Epidermal melanocyte (primary cell): ENCODE data around the gene PPM1L.
"Not testable (repeated sequence)": the region's sequence is repeated elsewhere in the genome, so short reads cannot be mapped to it uniquely, and the experiment has no call there.

Experiments
- DNase-seq: peaks from one replicate; pipeline ENCODE4 v3.0.0; 2011; ENCODE audit warnings: low spot score; ENCODE audit not compliant: insufficient read length

PPM1L gene

DNA sequence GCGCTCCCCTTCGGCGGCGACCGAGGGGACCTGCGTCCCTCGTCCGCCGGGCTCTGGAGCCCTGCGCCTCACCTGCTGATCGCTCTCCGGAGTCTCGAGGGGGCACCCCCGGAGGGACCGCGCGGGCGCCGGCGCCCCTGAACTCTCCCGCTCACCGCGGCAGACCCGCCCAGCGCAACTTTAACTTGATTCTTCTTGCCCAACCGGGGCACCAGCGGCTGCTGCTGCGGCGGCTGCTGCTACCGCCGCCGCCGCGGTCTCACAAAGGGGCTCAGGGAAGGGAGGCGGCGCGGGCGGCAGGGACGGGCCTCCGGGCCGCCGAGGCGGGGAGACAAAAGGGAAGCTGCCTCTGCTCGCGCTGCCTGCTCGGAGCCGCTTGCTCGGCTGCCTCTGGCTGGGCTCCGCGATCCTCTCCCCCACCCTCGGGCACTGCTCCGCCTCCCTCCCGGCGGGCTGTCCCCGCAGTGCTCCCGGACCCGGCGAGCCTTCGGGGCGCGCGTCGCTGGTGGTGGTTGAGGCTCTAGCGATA is at the start of gene PPM1L:
Gene PPM1L (plus strand): TSS at position 456 of the 529 bp plus-strand sequence.
- no peak for DNase-seq

DNA sequence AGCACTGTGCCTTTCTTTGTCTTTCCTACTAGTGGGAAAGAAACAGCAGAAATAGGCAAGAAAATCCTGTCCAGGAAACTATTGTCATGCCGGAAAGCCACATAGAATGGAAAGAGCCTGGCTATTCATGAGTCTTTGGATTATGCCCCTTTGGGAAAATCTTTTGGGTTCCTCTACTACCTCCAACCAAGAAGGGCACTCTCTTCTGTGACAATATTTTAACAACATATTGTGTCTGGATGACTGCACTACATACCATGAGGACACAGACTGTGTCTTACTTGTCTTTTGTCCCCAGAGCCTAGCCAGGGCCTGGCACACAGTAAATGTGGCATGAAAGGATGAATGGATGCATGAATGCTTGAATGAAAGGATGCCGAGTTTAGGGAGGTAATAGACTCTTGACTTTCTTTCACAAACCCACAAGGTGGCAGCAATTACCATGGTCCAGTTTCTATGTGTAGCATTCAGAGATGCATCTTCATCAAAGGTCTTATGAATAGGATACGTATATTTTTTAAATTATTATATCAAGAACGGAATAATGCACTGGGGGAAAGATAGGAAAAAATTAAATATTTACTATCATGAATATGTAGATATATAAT is 48.7 kb upstream of the PPM1L start:
- DNase-seq = no peak

DNA sequence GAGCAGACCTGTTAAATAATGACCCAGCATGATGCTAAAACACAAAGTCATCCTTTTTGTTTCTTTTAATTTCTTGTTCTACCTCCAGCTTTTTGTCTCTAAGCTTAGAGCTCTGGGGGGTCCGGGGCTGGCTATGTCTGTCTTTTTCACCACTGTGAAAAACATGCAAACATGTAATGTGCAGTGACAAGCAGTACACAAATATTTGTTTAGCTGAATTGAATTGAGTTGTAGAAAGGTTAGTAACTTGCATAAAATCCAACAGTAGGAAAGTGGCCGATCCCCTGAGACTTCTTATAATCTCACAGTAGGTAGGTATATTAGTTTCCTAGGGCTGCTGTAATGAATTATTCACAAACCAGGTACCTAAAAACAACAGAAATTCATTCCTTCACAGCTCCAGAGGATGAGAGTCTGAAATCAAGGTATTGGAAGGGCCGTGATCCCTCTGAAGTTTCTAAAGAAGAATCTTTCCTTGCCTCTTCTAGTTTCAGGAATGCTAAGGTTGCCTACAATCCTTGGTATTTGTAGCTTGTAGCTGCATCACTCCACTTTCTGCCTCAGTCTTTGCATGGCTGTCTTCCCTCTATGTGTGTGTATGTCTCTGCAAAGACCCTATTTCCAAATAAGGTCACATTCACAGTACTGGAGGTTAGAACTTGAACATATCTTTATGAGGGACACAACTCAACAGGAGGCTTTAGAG is 46.4 kb upstream of the PPM1L start:
- no peak for DNase-seq

DNA sequence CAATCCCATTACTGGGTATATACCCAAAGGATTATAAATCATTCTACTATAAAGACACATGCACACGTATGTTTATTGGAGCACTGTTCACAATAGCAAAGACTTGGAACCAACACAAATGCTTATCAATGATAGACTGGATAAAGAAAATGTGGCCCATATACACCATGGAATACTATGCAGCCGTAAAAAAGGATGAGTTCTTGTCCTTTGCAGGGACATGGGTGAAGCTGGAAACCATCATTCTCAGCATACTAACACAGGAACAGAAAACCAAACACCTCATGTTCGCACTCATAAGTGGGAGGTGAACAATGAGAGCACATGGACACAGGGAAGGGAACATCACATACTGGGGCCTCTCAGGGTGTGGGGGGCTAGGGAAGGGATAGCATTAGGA is 42.9 kb upstream of the PPM1L start:
- DNase-seq = not testable (repeated sequence)

DNA sequence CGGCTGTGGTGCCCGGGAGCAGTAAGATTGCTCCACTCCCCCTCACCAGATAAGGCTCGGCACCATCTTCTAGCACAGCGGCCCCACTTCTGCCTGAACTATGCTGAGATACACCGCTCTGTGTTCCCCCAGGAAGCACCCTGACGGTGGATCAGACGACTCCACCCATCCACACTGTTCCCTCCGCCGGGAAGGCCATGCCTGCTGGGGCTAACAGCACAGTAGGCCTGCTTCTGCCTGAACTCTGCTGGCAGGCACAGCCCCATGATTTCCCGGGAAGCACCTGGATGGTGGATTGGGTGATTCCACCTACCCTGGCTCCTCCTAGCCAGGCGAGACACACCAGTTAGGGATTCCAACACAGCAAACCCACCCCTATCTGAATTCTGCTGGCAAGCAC is 36.3 kb upstream of the PPM1L start:
- no peak for DNase-seq

DNA sequence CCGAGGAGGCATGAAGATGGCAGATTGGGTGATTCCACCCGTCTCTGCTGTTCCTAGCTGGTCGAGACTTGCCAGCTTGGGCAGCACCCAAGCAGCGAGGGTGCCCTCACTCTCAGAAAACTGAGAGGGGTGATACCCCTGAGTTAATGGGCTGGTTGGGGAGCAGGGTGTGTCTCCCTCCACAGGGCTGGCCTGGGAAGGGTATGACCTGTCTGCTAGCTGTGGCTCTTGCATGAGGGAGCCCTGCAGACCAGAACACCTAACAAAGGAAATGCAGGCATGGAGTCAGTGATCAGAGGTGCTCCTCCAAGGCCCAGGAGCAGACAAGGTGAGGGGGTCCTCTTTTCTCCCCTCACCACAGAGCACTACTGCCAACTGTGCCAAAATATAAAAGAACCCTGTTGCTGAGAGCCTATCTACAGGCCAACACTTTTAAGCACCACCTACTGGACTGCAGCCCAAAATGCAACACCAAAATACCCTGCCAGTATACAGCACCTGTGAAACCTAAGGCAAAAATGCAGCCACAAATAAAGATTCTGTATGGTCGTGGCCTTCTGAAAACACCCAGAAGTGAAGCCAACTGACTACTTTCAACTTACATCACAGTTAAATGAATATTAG is 35.8 kb upstream of the PPM1L start:
- DNase-seq = no peak

DNA sequence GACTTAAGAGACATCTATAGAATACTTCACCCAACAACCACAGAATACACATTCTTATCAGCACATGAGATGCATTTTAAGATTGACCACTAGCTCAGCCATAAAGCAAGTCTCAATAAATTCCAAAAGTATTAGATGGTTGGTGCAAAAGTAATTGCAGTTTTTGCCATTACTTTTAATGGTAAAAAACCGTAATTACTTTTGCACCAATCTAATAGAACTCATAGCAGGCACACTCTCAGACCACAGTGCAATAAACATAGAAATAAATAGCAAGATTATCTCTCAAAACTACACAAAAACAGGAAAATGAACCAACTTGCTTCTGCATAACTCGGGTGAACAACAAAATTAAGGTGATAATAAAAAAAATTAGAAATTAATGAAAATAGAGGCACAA is 33.7 kb upstream of the PPM1L start:
- no peak for DNase-seq

DNA sequence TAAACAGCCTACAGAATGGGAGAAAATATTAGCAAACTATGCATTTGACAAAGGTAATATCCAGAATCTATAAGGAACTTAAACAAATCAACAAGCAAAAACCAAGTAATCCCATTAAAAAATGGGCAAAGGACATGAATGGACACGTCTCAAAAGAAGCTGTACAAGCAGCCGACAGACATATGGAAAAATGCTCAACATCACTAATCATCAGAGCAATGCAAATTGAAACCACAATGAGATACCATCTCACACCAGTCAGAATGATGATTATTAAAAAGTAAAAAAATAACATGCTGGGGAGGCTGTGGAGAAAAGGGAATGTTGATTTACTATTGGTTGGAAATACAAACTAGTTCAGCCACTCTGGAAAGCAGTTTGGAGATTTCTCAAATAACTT is 30.7 kb upstream of the PPM1L start:
- no peak for DNase-seq

DNA sequence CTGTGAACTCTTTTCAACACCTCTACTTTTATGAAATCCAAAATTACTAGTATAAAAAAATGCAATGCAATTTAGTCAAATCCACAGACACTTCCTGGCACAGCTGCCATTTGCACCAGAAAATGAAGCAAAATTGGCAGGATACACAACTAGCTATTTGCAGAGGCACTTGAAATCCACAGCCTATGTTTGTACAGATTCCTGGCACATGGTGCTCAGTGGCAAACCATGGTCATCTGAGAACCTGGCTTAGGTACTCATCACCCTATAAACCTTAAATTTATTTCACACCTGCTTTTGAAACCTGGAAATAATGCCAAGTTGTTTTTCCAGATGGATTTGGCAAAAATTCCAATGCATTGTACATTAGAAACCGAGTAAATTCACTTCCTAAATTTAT is 20.2 kb upstream of the PPM1L start:
- DNase-seq = no peak

DNA sequence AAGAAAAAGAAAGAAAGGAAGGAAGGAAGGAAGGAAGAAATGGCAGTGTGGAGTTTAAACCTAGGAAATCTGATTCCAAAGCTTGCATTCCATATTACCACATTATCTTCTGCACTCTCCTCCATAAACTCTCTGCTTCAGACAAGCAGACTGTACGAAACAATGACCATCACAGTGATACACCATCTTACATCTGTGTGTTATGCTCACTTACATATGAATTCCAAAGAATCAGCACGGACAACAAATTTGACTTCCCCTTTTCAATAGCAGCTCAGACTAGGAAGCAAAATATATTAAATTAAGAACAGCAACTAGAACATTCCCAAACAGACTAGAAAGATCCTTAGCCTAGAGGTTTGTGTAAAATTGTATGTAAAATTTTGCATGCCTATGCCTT is 18.0 kb upstream of the PPM1L start:
- DNase-seq = no peak

DNA sequence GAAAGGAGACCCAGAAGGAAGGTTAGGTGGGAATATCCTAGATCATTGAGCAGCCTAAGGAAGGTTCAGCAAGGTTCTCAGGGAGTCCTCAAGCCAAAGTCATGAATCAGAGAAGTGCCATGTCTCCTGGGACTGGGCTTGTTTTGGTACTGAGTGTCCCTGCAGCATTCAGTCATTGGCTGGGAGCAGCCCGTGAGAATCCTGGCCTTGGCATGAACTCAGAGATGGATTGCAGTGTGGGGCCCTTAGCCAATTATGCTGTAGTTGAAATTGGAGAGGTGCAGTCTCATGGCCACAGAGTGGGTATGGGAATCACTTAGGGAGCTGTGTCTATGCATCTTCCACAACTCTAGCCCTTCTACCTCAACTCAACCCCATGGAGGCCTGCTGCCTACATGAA is 17.0 kb upstream of the PPM1L start:
- DNase-seq = no peak

DNA sequence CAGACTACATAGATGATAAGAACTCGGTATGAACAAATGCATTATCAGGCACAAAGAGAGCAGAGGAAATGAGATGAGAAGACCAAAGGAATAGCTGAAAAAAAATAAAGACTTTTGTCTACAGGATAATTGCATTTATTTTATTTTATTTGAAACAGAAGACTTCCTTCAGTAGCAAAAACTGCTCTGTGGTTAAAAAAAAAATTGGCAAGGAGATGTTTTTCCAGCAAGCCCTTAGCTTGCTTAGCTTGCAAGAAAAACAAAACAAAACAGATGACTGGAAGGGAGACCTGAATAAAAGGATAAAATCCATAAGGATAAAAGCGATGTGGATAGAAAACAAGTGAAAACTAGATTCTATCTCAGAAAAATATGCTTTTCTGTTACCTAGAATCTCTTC is 9.1 kb upstream of the PPM1L start:
- no peak for DNase-seq

DNA sequence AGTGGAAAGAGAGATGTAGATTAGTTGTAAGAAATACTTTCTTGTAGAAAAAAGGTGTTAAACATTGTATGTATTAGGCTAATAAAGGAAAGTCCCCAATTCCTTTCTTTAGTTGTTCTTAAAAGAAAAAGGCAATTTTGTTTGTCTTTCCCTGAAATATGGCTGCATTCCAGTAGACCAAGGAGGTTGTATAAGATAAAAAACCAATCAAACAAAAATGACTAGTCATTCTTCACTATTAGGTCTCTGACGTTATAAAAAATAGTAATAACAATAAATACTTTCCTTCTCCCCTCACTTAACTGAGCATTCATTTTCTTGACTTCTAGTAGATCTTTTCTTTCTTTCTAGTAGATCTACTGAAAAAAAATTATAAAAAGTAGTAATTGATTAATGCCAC is 8.6 kb upstream of the PPM1L start:
- no peak for DNase-seq

DNA sequence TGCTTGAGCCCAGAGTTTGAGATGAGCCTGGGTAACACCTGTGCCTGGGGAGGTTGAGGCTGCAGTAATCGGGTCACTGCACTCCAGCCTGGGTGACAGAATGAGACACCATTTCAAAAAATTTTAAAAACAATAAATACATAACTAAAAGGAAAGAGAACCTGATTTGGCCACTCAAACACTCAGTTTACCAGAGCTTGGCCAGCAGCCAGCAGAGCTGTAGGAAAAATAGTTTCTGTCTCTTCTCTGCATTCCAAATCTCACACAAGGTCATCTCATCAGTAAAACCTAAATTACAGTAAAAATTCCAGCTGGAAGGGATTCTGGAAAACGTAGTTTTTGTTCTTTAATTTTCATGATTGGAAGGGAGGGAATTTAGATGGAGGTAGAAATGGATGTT is 7.8 kb upstream of the PPM1L start:
- no peak for DNase-seq

DNA sequence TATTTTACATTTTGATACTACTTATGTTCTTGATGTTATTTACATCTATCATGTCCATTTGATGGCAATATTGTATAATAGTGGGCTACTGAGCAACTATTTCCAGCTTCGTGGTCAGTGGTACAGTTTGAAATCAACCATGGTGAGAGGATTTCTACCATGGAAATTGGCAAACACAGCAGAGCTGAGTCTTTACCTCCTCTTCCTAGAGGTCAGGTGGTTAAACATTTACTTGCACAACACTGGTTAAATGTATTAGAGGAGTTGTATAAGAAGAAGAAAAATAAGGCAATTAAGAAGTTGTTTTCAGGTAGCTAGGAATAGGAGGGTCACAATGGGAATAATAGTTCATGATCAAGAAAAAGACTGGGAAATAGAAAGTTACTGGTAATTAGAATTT is 7.2 kb upstream of the PPM1L start:
- DNase-seq = no peak

DNA sequence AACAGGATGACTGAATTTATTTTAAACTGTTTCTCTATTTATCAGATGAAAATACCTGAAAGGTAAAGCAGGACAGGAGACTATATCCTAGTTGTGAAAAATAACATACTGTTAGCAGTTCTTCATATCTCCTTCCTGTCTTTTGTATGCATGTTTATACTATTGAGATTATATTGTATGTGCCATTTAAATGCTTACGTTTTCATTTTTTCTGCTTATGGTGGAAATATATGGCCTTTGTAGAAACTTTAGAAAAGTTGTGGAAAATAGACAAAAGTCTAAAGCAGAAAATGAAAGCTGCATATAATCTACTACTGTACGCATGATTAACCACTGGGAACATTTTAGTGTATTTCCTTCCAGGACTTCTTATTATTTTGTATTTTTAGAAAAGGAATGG is 2.1 kb upstream of the PPM1L start:
- no peak for DNase-seq

DNA sequence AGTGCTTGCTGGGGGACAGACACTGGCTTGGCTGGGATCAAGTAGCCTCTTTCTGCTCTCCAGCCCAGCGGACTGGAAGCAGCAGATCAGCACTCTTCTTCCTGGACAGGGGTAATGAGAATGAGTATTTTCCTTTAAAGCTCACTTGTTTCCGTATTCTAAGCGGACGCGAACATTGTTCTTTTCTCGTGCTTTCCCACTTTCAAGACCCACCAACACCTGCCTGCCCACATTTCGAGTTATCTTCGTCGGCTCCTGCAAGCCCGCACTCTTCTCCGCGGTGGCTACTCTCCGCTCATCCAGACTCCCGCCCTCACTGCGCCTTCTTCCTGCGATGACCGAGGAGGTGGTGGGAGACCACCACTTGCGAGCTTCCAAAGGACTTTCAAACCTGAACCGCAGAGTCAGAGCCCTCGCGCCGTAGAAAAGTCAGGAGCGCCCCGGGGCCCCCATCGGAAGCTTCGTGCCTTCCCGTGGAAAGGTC is 1.6 kb upstream of the PPM1L start:
- DNase-seq = no peak

DNA sequence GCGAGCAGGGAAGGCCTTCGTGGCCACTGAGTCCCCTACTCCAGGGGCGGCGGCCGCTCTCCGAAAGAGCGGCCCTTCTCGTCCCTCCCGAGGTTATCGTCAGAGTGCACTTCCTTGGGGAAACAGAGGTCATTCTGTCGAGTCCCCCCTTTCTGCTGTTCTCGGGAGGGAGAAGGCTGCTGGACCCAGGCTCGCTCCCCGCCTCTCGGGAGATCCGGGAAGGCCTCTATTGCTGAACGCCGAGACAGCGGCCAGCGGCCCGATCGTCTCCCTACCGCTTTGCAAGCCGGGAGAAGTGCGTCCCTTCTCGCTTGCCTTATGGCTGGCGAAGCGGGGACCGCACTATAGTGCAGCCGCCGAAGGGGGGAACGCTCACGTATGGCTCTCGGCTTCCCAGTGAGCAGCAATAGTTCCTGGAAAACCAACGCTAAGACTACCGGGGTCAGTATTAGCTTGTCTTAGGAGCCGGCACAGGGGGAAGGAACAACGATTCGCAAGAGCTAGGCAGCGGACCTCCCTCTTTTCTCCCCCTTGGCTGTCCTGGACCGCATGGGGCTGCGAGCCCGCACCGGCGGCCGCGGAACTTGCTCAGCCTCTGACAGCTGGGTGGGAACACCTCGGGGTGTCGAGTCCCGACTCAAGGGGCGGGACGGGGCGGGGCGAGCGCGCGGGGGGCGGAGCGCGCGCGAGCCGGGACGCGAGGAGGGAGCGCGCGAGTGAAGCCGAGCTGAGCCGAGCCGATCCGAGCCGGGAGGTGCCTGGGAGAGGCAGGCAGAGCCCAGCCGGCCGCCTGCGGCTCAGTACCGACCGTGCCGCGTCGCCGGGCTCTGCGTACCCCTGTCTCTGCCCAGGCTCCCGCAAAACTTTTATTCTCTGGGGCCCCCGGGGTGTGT is 930 bp upstream of the PPM1L start:
- DNase-seq = peak; percentile 62

DNA sequence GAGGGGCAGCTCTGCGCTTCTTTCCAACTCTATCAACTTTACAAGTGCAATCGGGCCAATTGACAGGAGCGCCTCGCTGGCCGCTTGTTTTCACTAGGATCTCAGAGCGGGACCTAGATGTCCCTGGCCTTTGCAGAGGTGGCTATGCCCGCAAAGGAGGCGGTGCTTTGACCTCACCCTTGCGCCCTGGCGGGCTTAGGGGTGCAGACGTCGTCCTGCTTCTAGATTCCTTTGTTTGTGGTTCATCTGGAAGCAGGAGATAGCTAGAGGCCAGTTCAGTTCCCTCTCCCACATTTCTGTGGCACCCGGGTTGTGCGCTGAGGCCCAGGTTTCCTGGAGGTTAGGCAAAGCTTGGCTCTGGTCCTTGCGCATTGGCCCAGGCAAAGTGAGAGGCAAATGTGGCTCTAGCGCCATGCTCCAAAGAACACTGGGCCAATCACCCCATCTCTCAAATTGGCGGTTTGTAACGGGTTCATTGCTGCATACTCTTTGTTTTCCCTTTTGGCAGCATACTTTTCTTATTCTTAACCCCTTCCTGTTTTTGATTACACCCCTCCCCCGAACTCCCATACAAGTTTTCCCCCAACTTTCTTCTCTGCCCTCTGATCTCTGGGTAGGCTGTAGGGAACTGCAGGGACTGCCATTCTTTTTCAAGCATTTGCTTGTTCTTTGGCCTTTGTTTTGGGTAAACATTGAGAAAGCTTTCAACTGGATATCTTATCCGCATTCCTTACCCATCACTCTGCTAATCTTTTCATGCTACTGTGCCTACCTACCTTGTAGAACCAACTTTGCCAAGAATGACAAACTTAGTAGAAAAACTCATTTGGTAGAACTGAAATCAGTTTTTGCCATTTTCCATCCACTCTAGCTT is 1.4 kb downstream of the PPM1L start:
- no peak for DNase-seq

DNA sequence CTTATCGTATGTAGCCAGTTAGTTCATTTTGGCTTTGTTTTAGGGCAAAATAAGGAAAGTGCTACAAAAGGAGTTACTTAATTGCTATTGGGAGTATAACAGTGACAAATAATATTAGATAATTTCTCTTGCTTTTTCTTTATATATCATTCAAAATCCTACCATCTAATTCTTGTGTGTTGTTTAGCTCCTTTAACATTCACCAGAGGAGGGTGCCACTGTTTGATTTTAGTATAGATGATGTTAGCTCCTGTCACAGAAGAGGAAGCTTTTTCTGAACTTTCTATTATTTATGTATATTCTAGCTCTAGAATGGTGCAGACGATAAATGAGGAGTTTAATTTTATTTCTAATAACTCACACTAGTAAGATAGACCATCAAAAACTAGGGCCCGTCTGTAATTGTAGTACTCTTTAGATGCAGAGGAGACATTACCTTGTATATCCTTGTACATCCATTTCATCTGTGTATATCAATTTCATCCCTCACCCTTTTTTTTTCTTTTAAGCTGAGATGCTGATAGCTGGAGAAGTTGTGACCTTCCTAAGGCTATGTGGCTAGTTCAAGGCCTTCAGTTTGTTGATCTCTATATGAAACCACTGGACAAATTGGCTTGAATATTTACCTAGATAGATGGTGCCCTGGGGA is 3.0 kb downstream of the PPM1L start:
- DNase-seq = no peak
